BJ (cell line): ENCODE results near the gene OR8H1. TPM values are rescaled to one million over a fixed set of nuclear protein-coding genes. Genes with fewer than 3 reads are reported as not detected.

ENCODE experiments used
- CTCF ChIA-PET: fragments of 350-600 bp; formaldehyde crosslinking; extraction: SDS; loops from one replicate; lab custom pipeline; 2021; ENCODE audit warnings: antibody characterized with exemption, inconsistent platforms; lab: Yijun Ruan, JAX
- POLR2A ChIA-PET: fragments of 300-600 bp; sonication (Branson Sonifier 250); formaldehyde crosslinking; extraction: SDS; loops from one replicate; lab custom pipeline; 2021; ENCODE audit warnings: antibody characterized with exemption; lab: Charles Lee
- DNase-seq: peaks from one replicate; pipeline ENCODE4 v3.0.0-alpha.2; 2011; ENCODE audit warnings: low read depth
- H3K27me3 ChIP-seq: 2 replicates; pipeline ENCODE4 v1.6.0; 2011; ENCODE audit warnings: low read length; ENCODE audit not compliant: control insufficient read depth, insufficient read depth
- H3K36me3 ChIP-seq: 2 replicates; pipeline ENCODE4 v1.5.1; 2011; ENCODE audit warnings: low read length; ENCODE audit not compliant: control insufficient read depth, insufficient read depth
- H3K4me3 ChIP-seq: 2 replicates; pipeline ENCODE4 v1.5.1; 2011; ENCODE audit warnings: low read depth, mild to moderate bottlenecking, control low read depth, low read length
- polyA minus RNA-seq: library from RNA; depleted of rRNA, polyadenylated mRNA; stranded (reverse); fragments of >200 nt; gene quantifications from 2 replicates; pipeline ENCODE4 v1.2.3, GENCODE V29; 2011; rRNA and poly(A)+ RNA removed
- polyA plus RNA-seq: library from polyadenylated mRNA; depleted of rRNA; stranded (reverse); fragments of >200 nt; gene quantifications from 2 replicates; pipeline ENCODE4 v1.2.3, GENCODE V29; 2011; rRNA removed
- TF ChIP-seq, protein P1 (sequence below): IDR thresholded peaks from 2 replicates; pipeline ENCODE4 v1.5.1; 2011; ENCODE audit warnings: low read depth, mild to moderate bottlenecking, control low read depth, inconsistent platforms, low read length, moderate library complexity; ENCODE audit not compliant: insufficient read depth

Gene OR8H1, protein sequence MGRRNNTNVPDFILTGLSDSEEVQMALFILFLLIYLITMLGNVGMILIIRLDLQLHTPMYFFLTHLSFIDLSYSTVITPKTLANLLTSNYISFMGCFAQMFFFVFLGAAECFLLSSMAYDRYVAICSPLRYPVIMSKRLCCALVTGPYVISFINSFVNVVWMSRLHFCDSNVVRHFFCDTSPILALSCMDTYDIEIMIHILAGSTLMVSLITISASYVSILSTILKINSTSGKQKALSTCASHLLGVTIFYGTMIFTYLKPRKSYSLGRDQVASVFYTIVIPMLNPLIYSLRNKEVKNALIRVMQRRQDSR
- polyA plus RNA-seq: not detected in 2 replicates
- not detected in 2 replicates for polyA minus RNA-seq

DNA sequence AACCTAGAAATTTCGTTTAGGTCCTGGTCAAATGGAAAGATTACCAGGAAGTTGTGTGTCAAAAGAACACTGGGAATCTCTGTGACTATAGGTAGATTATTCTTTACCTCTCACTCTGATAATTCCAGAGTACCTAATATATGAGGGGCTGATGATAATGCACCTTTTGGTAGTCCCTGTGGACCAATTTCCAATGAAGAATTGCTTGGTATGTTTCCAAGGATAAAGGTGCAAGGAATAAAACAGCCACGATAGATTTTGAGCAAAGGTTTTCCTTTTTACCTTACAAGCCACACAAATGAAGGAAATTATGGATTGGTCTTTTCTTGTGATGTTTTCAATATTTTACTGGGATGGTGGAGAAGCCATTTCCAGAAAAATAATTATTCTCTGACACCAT, at the start of gene OR8H1:
OR8H1 (minus strand) TSS at position 101 of the 400 bp plus-strand sequence. CDS start 1,192 bp downstream, outside the sequence.
- no peaks in the 10 kb centered on the region for H3K27me3 ChIP-seq
- CTCF ChIA-PET: no interaction called here
- no peaks in the 10 kb centered on the region for H3K36me3 ChIP-seq
- POLR2A ChIA-PET: no interaction called here
- DNase-seq: no peak
- no peak within 1 kb of the TSS for H3K4me3 ChIP-seq
- TF ChIP-seq, protein P1, sequence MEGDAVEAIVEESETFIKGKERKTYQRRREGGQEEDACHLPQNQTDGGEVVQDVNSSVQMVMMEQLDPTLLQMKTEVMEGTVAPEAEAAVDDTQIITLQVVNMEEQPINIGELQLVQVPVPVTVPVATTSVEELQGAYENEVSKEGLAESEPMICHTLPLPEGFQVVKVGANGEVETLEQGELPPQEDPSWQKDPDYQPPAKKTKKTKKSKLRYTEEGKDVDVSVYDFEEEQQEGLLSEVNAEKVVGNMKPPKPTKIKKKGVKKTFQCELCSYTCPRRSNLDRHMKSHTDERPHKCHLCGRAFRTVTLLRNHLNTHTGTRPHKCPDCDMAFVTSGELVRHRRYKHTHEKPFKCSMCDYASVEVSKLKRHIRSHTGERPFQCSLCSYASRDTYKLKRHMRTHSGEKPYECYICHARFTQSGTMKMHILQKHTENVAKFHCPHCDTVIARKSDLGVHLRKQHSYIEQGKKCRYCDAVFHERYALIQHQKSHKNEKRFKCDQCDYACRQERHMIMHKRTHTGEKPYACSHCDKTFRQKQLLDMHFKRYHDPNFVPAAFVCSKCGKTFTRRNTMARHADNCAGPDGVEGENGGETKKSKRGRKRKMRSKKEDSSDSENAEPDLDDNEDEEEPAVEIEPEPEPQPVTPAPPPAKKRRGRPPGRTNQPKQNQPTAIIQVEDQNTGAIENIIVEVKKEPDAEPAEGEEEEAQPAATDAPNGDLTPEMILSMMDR: no peak

- H3K4me3 ChIP-seq: no peak overlapping the region
- no peak for DNase-seq
- ChIA-PET POLR2A (no interaction called here), CTCF (no interaction called here)
- H3K27me3 ChIP-seq: no peaks in the 10 kb centered on the region
- TF ChIP-seq, protein P1: no peak
- H3K36me3 ChIP-seq: no peaks in the 10 kb centered on the region
These were observed 48.2 kb upstream of the OR8H1 start for GRCh38 chr11:56340289-56340688.

DNA sequence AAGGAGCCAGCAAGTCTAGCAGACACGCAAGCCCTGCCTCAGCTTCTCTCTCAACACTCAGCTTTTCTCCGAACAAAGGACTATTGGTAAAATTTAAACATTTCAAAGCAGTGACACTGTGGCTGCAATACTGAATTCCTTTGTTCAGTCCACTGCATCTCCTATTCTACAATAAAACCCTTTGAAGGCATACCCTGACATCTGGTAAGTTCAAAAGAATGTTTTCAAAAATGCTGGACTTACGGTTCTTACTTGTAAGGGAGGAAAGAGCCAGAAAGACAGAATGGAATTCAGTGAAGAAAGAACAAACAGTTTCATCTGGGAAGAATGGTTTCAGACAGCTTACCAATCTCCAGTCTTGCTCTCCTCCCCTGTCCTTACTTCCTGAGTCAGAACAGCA, 41.1 kb upstream of the OR8H1 start:
- Histone ChIP-seq H3K4me3 (no peak overlapping the region), H3K36me3 (no peaks in the 10 kb centered on the region), H3K27me3 (no peaks in the 10 kb centered on the region)
- TF ChIP-seq, protein P1: no peak
- CTCF ChIA-PET: no interaction called here
- no peak for DNase-seq
- POLR2A ChIA-PET: no interaction called here

DNA sequence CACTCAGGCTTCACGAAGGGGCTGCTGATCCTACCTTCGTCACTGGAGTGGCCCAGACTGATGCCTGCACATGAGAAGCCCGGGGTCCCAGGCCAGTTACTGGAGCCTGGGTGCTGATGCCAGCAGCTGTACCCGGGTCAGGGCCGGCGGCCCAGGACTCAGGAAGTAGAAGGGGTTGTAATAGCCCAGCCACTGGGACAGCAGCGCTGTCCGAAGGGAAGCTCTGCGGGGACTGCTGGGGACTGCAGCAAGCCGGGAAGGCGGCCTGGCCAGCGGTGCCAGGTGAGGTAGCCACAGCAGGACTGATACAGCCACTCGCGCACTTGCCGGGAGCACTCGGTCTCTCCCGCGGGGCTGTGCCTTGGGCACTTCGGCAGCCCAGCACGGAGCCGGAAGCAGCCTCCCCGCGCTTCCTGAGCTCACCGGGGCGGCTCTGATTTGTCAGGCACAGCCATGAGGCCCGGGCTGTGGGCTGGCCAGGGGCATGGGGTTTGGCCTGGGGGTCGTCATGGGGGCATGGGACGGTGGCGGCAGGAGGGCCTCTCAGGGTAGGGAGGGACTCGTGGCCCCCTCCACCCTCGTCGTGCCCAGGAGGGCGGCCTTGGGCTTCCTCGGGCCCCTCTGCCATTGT, 39.9 kb upstream of the OR8H1 start:
- ChIA-PET CTCF (no interaction called here), POLR2A (no interaction called here)
- Histone ChIP-seq H3K27me3 (no peaks in the 10 kb centered on the region), H3K36me3 (no peaks in the 10 kb centered on the region), H3K4me3 (no peak overlapping the region)
- TF ChIP-seq, protein P1: no peak
- DNase-seq: no peak

DNA sequence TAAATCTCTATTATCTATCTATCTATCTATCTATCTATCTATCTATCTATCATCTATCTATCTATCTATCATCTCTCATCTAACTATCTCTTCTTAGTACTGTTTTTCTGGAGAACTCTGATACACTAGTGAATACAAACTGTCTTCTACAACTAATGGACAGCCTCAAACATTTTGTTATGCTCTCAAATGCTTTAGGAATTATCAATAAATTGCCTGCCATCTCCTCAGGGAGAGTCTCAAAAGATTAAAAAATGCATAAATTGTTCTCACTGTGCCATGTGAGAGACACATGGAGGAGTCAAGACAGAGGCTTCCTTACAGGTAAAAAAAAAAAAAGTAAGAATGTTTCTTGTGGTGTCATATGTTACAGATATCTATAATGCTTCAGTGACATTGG, 22.8 kb upstream of the OR8H1 start, which contains the start of gene OR8K3:
OR8K3 (plus strand) TSS at position 301 of the 400 bp plus-strand sequence. CDS start 3,163 bp downstream, outside the sequence.
- no peak for DNase-seq
- H3K4me3 ChIP-seq: no peak within 1 kb of the TSS
- ChIA-PET POLR2A (no interaction called here), CTCF (no interaction called here)
- H3K36me3 ChIP-seq: no peaks in the 10 kb centered on the region
- TF ChIP-seq, protein P1: no peak
- no peaks in the 10 kb centered on the region for H3K27me3 ChIP-seq
